SKM-1 treated with dmso at 0.1 percent for 144 hours (cell line): ENCODE measurements around the gene BBLN.

Experiments
- DNase-seq: peaks from one replicate; lab custom pipeline; 2025; ENCODE audit not compliant: unreplicated experiment; lab: John Stamatoyannopoulos, UW

BBLN gene

GRCh38 chr9:128188209-128188608 is 28.1 kb downstream of the BBLN start:
- DNase-seq, result no peak

GRCh38 chr9:128190013-128190412 is 29.9 kb downstream of the BBLN start:
- DNase-seq, result no peak

- no peak for DNase-seq
These were observed 30.7 kb downstream of the BBLN start for GRCh38 chr9:128190516-128191405.

GRCh38 chr9:128191406-128192046 is 31.5 kb downstream of the BBLN start, which contains the start of gene CIZ1:
Gene CIZ1, minus strand, starts transcription at chr9:128191572. Its CDS starts 715 bp downstream, at chr9:128190857.
- DNase-seq, result peak; percentile 58

- DNase-seq, result no peak
These were observed 32.7 kb downstream of the BBLN start for GRCh38 chr9:128192601-128193371.

- no peak for DNase-seq
These were observed 33.5 kb downstream of the BBLN start for GRCh38 chr9:128193469-128194096.

- DNase-seq, result no peak
These were observed 41.6 kb downstream of the BBLN start for GRCh38 chr9:128201441-128202369.

- no peak for DNase-seq
These were observed 42.6 kb downstream of the BBLN start for GRCh38 chr9:128202648-128203023.

- DNase-seq, result peak; percentile 62
These were observed 43.1 kb downstream of the BBLN start, which contains the start of gene DNM1 for GRCh38 chr9:128203024-128203706. Gene DNM1, plus strand, starts transcription at chr9:128203379. Its CDS starts 92 bp downstream, at chr9:128203471.

GRCh38 chr9:128203707-128204551 is 43.9 kb downstream of the BBLN start:
- peak; percentile 45 for DNase-seq

- DNase-seq, result no peak
These were observed 44.8 kb downstream of the BBLN start for GRCh38 chr9:128204858-128205257.

- no peak for DNase-seq
These were observed 45.4 kb downstream of the BBLN start for GRCh38 chr9:128205296-128205944.

- DNase-seq, result no peak
These were observed 46.4 kb downstream of the BBLN start for GRCh38 chr9:128206484-128206883.

- peak; percentile 59 for DNase-seq
These were observed 47.1 kb downstream of the BBLN start for GRCh38 chr9:128206916-128207910.

GRCh38 chr9:128208386-128208785 is 48.3 kb downstream of the BBLN start:
- no peak for DNase-seq

GRCh38 chr9:128208946-128209669 is 49.0 kb downstream of the BBLN start:
- DNase-seq, result no peak
